DOHH2 (cell line): Measurements from ENCODE around the gene MT1M.

Source experiments
- CTCF ChIP-seq: fragments of 200-600 bp; sonication (generic); IDR thresholded peaks from one replicate; pipeline ENCODE4 v1.5.1; 2014; ENCODE audit warnings: antibody characterized with exemption, mild to moderate bottlenecking, low read depth, low read length; ENCODE audit not compliant: poor library complexity, severe bottlenecking
- EZH2phosphoT487 ChIP-seq: fragments of 200-600 bp; sonication (generic); IDR thresholded peaks from 2 replicates; pipeline ENCODE4 v1.6.1; 2017; ENCODE audit warnings: borderline replicate concordance, mild to moderate bottlenecking, antibody characterized with exemption, low read length, moderate library complexity, mixed read lengths

GRCh38 chr16:56605475-56605874, 27.0 kb upstream of the MT1M start:
- TF ChIP-seq CTCF = no peak
- no peak for TF ChIP-seq EZH2phosphoT487
